Hypothalamus (tissue), 51 donors: ENCODE results near the gene ESRRG.
"Not testable (repeated sequence)": the region's sequence is repeated elsewhere in the genome, so short reads cannot be mapped to it uniquely, and the experiment has no call there.

ENCODE experiments used
- DNase-seq, 51 donors: peaks; one replicate each; lab custom pipeline; 2025; lab: John Stamatoyannopoulos, UW

ESRRG gene

DNA sequence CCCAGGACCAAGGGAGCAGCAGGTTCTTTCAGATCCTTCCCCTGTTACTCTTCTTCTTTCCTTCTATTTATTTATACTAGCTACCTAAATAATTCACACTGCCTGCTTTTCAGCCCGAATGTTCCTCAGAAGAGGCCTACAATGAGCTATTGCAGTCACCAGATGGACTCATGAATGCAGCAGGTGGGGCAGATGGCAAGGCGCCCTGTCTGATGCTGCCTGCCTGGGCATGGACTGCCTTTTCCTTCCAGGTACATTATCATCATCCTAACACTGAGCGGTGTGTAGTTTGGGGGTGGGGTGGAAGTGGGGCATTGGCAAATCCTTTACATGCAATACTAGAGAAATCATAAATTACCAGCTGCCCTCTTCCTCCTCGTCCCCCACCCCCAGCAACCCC is 17.6 kb downstream of the ESRRG start:
- no peak for DNase-seq

DNA sequence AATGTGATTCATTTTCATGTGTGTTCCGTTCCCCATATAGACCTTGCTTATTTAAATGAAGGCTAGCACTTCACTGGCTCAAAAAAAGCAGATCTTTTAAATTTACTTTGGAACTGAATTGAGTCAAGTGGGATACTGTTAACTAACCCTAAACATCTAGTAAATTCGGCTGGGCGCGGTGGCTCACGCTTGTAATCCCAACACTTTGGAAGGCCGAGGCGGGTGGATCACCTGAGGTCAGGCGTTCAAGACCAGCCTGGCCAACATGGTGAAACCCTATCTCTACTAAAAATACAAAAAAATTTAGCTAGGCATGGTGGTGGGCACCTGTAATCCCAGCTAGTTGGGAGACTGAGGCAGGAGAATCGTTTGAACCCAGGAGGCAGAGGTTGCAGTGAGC is 19.2 kb downstream of the ESRRG start:
- DNase-seq, result not testable (repeated sequence)

DNA sequence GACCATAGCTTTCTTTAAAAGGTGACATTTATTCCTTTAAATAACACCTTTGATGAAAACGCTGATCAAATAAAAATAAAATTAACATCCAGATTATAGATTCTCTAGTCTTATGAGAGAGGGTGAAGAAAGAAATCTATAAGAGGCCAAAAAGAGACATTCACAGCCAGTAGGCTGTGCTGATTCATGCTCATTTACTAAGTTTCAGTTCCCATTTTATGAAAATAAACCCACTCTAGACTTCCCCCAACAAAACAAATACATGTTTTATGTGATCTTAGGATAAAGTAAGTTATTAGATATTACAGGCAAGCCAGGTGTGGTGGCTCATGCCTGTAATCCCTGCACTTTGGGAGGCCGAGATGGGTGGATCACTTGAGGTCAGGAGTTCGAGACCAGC is 21.1 kb downstream of the ESRRG start:
- no peak for DNase-seq

- no peak for DNase-seq
These were observed 22.4 kb downstream of the ESRRG start for GRCh38 chr1:216700779-216701178.

GRCh38 chr1:216691710-216692109 is 31.5 kb downstream of the ESRRG start:
- no peak for DNase-seq

DNA sequence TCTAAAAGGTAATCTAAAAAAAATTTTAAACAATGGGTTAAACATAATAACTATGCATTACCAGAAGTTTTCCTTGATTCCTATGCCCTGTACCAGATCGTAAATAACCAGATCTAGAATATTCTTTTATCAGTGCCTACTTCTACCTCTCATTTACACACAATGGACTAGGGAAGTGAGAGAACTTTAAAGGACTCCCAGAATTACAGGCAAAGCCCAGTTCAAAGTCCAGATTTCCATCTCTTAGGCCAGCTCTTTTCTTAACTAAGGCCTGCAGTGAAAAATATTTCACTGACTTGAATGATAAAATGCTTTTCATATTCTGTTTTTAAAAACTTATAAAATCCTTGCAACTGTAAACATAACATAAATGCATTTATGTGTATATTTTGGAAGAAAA is 32.6 kb downstream of the ESRRG start:
- no peak for DNase-seq

DNA sequence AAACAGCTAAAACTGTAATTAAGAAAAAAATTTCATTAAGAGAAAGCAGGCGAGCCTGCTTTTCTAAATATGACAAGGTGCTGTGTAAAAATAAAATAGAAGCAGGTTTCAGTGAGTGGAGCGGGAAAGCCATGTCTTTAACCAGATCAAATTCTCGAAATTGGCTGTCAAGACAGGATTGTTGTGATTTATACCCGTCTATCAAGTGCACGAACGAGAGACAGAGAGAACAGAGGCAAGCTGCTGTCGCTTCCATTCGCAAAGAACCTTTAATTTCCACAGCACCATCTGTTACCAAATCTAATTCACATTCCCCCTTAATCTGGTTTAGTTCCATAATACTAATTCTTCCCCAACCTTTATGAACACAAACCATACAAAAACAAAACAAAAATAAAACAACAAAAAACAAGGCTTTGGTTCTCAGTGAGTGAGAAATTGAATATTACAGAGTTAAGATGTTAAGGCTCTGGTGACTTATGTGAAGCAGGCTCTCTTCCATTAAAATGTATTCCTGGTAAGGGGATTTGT is 35.0 kb downstream of the ESRRG start:
- no peak for DNase-seq

DNA sequence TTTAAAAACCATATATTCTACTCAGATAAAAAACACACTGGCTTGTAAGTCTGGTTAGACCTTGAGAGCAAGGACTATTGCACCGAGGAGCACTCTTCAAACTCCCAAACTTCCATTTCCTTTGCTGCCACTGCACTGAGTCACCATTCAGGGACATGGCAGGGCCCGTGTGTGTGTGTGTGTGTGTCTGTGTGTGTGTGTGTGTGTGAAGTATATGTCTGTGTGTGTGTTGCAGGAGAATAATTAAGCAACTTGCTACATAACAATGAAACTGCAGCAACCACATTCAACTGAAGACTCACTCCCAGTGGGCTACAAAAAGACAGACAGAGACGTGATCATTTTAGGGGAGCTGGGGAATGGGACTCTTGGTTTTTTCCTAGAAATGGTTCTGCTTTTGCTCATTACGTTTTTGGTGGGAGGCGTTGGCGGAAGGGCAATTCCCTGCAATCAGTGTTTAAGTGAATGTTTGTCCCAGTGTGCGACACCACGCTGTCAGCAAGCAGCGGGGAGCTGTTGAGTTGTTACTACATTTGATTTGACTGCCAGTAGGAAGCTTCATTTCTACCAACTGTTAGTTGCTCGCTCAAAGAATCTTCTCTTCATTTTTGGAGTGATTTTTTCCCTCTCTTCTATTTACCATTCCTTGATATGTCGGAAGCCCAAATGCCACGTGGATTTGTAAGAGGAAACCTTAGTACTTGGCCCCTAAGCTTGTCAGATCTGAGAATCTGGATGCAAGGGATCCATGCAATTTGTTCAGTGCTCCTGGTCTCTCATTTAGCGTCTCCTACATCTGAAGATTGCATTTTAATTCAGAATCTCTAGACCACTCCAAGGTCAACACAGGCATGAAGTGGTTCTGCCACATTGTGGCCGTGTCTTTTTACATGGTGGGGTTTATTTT is 36.1 kb downstream of the ESRRG start:
- DNase-seq, result no peak

GRCh38 chr1:216682752-216683151 is 40.5 kb downstream of the ESRRG start:
- no peak for DNase-seq

GRCh38 chr1:216679108-216679507 is 44.1 kb downstream of the ESRRG start:
- DNase-seq, result no peak

GRCh38 chr1:216670118-216670883 is 52.9 kb downstream of the ESRRG start:
- no peak for DNase-seq

- no peak for DNase-seq
These were observed 56.8 kb downstream of the ESRRG start for GRCh38 chr1:216666441-216666840.

GRCh38 chr1:216665856-216666255 is 57.4 kb downstream of the ESRRG start:
- no peak for DNase-seq

DNA sequence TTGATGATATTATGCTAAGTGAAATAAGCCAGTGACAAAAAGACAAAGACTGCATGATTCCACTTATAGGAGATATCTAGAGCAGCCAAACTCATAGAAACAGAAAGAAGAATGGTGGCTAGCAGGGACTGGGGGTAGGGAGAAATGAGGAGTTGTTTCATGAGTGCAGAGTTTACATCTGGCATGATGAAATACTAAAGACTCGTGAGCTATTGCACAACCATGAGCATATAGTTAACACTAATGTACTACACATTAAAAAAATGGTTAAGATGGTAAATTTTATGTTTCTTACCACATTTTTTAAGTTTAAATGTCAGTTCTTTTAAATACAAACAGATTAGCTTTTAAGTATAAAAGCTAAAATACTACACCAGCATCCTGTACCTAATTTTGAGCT is 57.8 kb downstream of the ESRRG start:
- no peak for DNase-seq

DNA sequence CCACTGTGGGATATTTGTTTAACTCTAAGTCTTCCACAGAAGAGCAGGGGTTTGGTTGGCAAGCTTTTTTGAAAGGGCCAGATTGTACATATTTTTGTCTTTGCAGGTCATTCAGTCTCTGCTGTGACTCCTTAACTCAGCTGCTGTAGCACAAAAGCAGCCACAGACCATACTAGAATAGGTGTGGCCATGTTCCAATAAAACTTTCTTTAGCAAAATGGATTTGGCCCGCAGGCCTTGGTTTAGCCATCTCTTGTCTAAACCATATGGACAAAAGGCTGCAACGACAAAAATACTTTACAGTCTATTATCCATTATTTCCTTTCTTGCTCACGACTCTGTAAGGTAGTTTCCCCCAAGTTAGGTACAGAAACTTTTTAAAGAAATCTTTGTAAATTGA is 60.5 kb downstream of the ESRRG start:
- no peak for DNase-seq

DNA sequence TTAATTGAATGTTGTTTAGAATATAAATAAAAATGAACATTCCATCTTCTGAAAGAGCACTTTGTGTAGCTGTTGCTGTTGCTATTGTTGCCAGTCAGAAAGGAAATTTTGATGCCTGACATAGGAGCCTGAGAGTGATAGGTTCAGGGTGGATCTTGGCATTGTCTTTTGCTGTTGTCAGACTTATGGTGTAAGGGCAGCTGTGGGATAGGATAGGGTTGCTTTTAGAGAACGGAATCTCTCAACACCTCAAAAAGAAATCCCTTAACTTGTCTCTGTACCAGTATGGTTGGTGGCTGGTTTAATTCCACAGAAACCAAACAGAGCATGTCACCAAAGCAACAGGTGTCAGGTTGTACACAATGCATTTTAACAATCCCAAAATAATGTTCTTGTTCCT is 62.7 kb downstream of the ESRRG start:
- DNase-seq, result no peak

DNA sequence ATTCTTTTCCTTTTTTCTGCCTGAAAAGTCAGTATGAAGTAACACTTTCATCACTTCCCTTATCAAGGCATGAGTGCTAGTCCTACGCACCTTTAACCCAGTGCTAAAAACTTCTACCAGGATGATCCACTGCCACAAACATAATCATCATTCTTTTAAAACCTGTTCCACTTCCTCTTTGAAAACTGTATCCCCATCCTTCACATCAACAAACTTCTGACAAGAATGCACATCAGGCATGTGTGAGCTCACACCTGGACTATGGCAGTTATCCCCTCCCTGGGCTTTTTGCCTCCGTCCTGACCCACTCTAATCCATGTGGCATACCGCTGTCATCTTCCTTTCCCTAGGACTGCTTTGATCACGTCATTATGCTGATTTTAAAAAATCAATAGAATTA is 70.2 kb downstream of the ESRRG start:
- DNase-seq, result no peak

GRCh38 chr1:216651826-216652418 is 71.3 kb downstream of the ESRRG start:
- DNase-seq, result no peak

- DNase-seq, result no peak
These were observed 80.1 kb downstream of the ESRRG start for GRCh38 chr1:216643176-216643575.

DNA sequence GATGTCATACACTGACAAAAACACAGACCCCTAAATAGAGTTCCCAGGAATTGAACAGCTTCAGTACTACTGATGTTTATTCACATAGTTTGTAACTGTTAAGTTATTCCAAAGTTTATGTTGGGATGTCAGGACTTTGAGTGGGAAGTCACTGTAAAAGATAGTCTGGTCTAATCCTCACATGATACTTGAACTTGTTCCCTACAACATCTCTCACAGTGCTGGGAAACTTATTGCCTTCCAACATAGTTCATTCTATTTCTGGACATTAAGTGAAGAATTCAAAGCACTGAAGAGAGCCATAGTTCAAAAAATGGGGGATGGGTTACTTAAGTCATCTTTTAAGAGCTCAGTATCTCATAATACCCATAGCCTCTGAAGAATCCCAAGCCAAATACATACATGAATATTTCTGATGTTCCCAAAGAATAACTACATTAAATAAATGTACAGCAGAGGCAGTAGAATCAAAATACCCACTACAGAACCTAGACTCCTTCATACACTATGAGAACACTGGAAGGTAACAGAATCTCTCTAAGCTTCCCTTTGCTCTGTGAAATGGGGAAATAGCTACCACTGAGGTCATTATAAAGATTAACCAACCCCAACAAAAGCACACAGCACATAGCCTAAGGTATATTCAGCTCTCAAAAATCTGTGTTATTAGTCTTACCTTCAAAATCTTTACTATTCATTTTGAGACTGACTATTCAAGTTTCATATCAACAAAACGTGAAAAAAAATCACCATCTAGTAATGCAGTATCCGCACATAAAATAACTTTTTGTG is 81.4 kb downstream of the ESRRG start:
- DNase-seq, result no peak
